ACC112 (cell line): ENCODE measurements around the gene ZNF254.
A peak's percentile ranks its signal among the peaks of the same experiment; 100 is the strongest.
"Not testable (repeated sequence)": the region's sequence is repeated elsewhere in the genome, so short reads cannot be mapped to it uniquely, and the experiment has no call there.

Experiments
- H2AFZ ChIP-seq: fragments of 200-600 bp; sonication (generic); one replicate; pipeline ENCODE4 v1.6.0; 2017; ENCODE audit warnings: antibody characterized with exemption, low read length; ENCODE audit not compliant: unreplicated experiment
- H3K27ac ChIP-seq: fragments of 200-600 bp; sonication (generic); 2 replicates; pipeline ENCODE4 v1.5.1; 2014; ENCODE audit warnings: low read depth, mild to moderate bottlenecking, antibody characterized with exemption, low read length, moderate library complexity
- H3K27me3 ChIP-seq: fragments of 200-600 bp; sonication (generic); 2 replicates; pipeline ENCODE4 v1.6.1; 2014; ENCODE audit warnings: mild to moderate bottlenecking, antibody characterized with exemption, low read length, moderate library complexity, mixed read lengths; ENCODE audit not compliant: insufficient read depth
- H3K36me3 ChIP-seq: fragments of 200-600 bp; sonication (generic); 2 replicates; pipeline ENCODE4 v1.6.1; 2016; ENCODE audit warnings: mild to moderate bottlenecking, antibody characterized with exemption, low read length, moderate library complexity, mixed read lengths; ENCODE audit not compliant: insufficient read depth
- H3K4me1 ChIP-seq: fragments of 200-600 bp; sonication (generic); one replicate; pipeline ENCODE4 v1.6.1; 2016; ENCODE audit warnings: low read length, mixed read lengths; ENCODE audit not compliant: insufficient read depth, unreplicated experiment, control insufficient read depth
- H3K4me3 ChIP-seq: fragments of 200-600 bp; sonication (generic); 2 replicates; pipeline ENCODE4 v1.5.1; 2014; ENCODE audit warnings: mild to moderate bottlenecking, low read depth, low read length
- H3K79me2 ChIP-seq: fragments of 200-600 bp; sonication (generic); one replicate; pipeline ENCODE4 v1.6.0; 2016; ENCODE audit warnings: low read length; ENCODE audit not compliant: control insufficient read depth, unreplicated experiment, insufficient read depth

Gene ZNF254

DNA sequence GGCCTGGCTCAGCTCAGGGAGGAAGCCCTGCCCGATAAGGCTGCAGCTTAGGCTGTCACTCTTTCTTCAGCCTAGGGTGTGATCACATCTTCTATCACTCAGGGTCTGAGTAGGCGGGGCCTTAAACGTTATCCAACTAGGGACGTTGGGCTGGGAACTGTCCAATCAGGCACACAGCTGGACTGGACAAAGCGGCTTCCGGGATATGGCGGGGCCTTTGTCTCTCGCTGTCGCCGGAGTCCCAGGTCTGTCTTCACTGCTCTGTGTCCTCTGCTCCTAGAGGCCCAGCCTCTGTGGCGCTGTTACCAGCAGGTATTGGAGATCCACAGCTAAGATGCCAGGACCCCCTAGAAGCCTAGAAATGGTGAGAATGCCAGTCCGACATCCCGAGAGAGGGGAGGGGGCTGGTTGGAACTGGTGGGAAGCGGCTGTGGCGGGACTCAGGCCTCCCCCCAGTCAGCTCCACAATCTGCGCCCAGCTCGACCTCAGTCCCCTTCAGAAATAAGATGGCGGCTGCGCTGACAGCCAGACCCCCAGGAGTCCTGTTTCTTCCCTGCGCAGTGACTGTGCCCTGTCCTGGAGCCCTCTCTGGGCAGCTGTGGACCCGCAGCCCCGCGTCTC lies at the start of gene ZNF254:
Gene ZNF254 (plus strand): TSS at position 214 of the 622 bp plus-strand sequence. CDS start 121 bp downstream, at position 335.
- H3K4me1 ChIP-seq, result no peaks in the 10 kb centered on the region
- peak within 1 kb of the TSS; percentile 75 for H2AFZ ChIP-seq
- H3K27me3 ChIP-seq, result no peaks in the 10 kb centered on the region
- peak within 1 kb of the TSS; percentile 94 for H3K4me3 ChIP-seq
- H3K79me2 ChIP-seq, result peaks cover 28% of the 10 kb centered on the region
- H3K36me3 ChIP-seq, result no peaks in the 10 kb centered on the region
- H3K27ac ChIP-seq, result peak within 1 kb of the TSS; percentile 85

DNA sequence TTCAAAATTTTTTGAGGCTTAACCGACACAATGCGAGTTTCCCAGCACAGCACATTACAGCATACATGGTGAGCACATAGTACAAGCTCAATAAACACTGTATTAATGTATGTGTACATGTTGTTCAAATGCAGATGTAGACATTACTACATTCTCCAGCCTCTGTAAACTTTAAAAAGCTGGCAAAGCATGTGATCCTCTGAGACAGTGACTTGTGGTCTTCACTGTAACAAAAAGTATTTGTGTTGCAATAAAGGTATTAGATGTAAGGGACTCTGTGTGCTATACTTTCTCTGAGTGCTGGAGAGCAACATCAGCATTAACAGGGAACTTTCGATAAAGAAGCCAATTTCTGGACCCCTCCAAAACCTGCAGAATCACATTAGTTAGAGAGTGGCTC lies 46.4 kb upstream of the ZNF254 start:
- Histone ChIP-seq H3K36me3 (peaks cover 15% of the 10 kb centered on the region; the same call in 1 of the 2 replicates), H3K27ac (no peak overlapping the region), H3K27me3 (no peaks in the 10 kb centered on the region), H3K4me3 (no peak overlapping the region), H3K79me2 (peaks cover 47% of the 10 kb centered on the region), H3K4me1 (no peaks in the 10 kb centered on the region), H2AFZ (no peak overlapping the region)

DNA sequence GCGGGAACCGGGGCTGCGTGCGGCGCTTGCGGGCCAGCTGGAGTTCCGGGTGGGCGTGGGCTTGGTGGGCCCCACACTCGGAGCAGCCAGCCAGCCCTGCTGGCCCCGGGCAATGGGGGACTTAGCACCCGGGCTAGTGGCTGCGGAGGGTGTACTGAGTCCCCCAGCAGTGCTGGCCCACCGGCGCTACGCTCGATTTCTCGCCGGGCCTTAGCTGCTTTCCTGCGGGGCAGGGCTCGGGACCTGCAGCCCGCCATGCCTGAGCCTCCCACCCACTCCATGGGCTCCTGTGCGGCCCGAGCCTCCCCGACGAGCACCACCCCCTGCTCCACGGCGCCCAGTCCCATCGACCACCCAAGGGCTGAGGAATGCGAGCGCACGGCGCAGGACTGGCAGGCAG lies 45.7 kb upstream of the ZNF254 start:
- H3K27ac ChIP-seq, H3K4me1 ChIP-seq, H2AFZ ChIP-seq, H3K27me3 ChIP-seq, H3K4me3 ChIP-seq: not testable (repeated sequence)
- peaks cover 15% of the 10 kb centered on the region; the same call in 1 of the 2 replicates for H3K36me3 ChIP-seq
- H3K79me2 ChIP-seq, result peaks cover 40% of the 10 kb centered on the region

DNA sequence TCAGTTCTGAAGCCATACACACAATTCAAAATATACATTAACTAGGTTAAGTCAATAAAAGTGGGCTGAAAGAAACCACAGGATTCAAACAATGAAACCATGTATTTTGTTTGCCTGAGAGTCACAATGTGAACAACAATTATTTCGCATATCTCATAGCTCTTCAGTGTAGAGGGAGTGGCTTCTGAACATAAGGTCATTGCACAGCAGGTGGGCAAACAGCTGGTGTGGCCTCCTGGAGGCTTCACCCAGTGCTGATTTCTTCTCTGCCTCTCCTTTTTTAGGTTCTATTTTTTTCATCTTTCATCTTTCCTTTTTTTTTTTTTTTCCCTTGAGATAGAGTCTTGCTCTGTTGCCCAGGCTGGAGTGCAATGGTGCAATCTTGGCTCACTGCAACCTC lies 40.4 kb upstream of the ZNF254 start:
- Histone ChIP-seq H2AFZ (no peak overlapping the region), H3K27ac (no peak overlapping the region), H3K36me3 (peaks cover 12% of the 10 kb centered on the region; the same call in 1 of the 2 replicates), H3K27me3 (no peaks in the 10 kb centered on the region), H3K4me3 (no peak overlapping the region), H3K4me1 (no peaks in the 10 kb centered on the region), H3K79me2 (no peaks in the 10 kb centered on the region)

DNA sequence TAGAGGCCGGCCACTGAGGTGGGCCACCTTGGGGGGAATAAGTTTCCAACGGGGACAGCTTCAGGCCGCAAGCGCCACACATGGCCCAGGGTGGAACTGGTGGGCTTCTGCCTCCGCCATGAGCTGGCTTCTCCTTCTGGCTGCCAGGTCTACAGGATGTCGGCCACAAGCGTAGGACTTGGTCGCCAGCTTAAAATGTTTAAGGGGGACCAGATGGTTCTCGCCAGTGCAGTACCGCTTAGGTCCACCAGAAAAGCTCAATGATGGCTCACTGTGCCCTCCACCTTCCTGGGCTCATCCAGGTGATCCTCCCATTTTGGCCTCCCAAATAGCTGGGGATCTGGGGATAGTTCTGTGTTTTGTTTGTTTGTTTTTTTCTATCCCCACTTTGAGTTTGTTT lies 38.7 kb upstream of the ZNF254 start:
- H3K79me2 ChIP-seq, result no peaks in the 10 kb centered on the region
- H3K27ac ChIP-seq, result no peak overlapping the region
- H3K27me3 ChIP-seq, result no peaks in the 10 kb centered on the region
- H3K4me3 ChIP-seq, result no peak overlapping the region
- H2AFZ ChIP-seq, result no peak overlapping the region
- H3K36me3 ChIP-seq, result peaks cover 15% of the 10 kb centered on the region
- H3K4me1 ChIP-seq, result peaks cover 12% of the 10 kb centered on the region

DNA sequence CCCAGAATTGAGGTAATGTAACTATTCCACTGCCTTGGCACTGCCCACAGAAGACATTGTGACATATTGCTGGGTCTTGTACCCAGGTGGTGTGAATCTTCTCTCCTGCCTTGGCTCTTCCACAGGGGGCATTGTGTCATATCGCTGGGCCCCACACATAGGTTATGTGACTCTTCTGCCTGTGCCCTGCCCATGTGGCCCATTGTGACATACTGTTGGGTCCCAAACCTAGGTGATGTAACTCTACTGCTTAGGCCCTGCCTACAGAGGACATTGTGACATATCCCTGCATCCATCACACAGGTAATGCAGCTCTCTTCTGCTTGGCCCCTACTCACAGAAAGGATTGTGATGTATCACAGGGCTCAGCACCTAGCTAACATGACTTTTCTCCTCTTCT lies 37.5 kb upstream of the ZNF254 start:
- Histone ChIP-seq H3K36me3 (peaks cover 15% of the 10 kb centered on the region), H3K27ac (no peak overlapping the region), H2AFZ (no peak overlapping the region), H3K79me2 (no peaks in the 10 kb centered on the region), H3K4me3 (no peak overlapping the region), H3K4me1 (peaks cover 24% of the 10 kb centered on the region), H3K27me3 (no peaks in the 10 kb centered on the region)

DNA sequence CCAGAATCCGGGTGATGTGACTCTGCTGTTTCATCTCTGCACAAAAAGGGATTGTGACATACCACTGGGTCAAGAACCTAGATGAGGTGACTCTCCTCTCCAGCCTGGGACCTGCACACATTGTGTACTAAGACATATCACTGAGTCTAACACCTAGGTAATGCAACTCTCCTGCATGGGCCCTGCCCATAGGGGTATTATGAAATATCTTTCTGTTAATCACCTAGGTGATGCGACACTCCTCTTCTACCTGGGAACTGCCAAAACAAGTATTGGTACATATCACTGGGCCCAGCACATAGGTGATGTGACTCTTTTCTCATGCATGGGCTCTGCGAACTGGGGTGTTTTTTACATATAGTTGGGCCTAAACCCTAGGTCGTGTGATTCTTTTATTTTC lies 35.5 kb upstream of the ZNF254 start:
- H3K36me3 ChIP-seq, result peaks cover 15% of the 10 kb centered on the region
- no peaks in the 10 kb centered on the region for H3K79me2 ChIP-seq
- H2AFZ ChIP-seq, result no peak overlapping the region
- H3K4me3 ChIP-seq, result no peak overlapping the region
- H3K27me3 ChIP-seq, result no peaks in the 10 kb centered on the region
- peaks cover 24% of the 10 kb centered on the region for H3K4me1 ChIP-seq
- no peak overlapping the region for H3K27ac ChIP-seq

DNA sequence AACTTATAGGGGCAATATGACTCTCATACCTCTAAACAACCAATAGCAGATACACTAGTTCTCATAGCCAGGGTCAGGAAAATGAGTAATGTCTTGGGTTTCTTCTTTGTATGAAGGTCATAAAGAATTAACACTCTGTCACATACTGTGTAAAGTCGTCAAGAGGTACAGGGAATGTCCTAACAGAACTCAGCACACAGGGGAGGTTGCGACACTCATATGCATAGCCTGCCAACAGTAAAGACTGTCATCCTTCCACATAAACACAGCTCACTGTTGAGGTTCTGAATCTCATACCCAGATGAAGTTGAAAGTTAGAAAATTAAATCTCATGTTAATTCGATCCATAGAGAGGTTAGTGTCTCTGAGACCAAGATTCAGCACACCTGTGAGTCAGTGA lies 34.2 kb upstream of the ZNF254 start:
- Histone ChIP-seq H3K27ac (peak overlapping the region; percentile 81; the same call in 1 of the 2 replicates), H3K4me3 (no peak overlapping the region), H2AFZ (no peak overlapping the region), H3K27me3 (no peaks in the 10 kb centered on the region), H3K36me3 (peaks cover 22% of the 10 kb centered on the region), H3K4me1 (peaks cover 24% of the 10 kb centered on the region), H3K79me2 (no peaks in the 10 kb centered on the region)

DNA sequence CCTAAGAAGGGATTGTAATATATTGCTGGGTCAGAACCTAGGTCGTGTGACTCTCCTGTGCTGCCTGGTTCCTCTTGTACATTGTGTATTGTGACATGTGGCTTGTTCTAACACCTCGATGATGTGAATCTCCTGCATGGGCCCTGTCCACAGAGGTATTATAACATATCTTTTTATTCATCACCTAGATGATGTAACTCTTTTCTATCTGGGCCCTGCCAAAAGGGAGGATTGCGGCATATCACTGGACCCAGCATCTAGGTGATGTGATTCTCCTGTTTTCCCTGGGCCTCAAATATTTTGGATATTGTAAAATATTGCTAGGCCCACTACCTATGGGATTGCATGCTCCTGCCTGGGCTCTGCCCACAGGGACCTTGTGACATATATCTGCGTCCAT lies 33.4 kb upstream of the ZNF254 start:
- Histone ChIP-seq H3K27me3 (no peaks in the 10 kb centered on the region), H3K27ac (peak overlapping the region; percentile 81), H2AFZ (no peak overlapping the region), H3K4me3 (no peak overlapping the region), H3K4me1 (peaks cover 24% of the 10 kb centered on the region), H3K36me3 (peaks cover 19% of the 10 kb centered on the region), H3K79me2 (no peaks in the 10 kb centered on the region)

DNA sequence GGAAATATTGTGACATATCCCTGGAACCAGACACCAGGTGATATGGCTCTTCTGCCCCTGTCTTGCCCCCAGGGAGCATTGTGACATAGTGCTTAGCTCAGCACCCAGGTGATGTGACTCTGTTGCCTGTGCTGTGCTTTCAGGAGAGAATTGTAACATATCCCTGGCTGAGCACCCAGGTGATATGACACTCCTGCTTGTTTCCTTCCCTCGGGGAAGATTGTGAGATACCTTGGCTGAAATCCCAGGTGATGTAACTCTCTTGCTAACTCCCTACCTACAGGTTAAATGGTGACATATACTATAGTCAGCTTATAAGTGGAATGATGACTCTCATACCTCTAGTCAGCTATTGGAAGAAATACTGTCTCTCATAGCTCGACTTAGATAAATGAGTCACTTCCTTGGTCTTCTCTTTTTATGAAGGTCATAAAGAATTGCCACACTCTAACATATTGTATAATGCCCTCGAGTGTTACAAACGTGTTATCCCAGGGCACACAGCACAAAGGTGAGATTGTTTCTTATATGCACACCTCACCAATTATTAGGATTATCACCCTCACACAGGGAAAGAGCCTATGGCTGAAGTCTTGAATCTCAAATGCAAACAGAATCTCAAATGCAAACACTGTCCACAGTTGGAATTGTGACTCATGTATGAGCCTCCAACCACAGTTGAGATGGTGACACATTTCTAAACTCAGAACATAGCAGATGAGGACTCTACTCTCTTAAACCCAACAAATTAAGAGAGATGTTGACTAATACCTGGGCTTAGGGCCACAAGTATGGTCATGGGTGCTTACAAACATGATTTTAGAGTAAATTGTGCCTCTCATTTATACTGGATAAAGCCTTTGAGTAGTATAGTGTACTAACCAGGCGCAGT lies 32.7 kb upstream of the ZNF254 start:
- Histone ChIP-seq H2AFZ (no peak overlapping the region), H3K27ac (peak overlapping the region; percentile 81), H3K4me1 (peaks cover 24% of the 10 kb centered on the region), H3K4me3 (no peak overlapping the region), H3K79me2 (no peaks in the 10 kb centered on the region), H3K27me3 (no peaks in the 10 kb centered on the region), H3K36me3 (peaks cover 16% of the 10 kb centered on the region)

DNA sequence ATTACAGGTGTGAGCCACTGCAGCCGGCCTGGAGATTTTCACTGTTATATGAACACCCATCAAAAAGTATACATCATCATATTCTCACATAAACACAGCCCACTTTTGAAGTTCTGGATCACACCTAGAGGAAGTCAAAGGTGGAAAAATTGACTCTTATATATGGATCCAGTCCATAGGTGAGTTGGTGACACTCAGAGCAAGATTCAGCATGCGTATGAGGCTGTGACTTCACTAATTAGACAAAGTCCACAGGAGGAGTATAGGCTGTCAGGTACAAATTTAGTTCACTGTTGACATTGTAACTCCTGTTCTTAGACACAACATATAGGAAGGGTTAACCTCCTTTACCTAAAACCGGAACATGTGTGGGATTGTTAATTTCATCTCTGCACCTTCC lies 31.4 kb upstream of the ZNF254 start:
- Histone ChIP-seq H3K36me3 (peaks cover 14% of the 10 kb centered on the region), H3K79me2 (no peaks in the 10 kb centered on the region), H3K27ac (no peak overlapping the region), H2AFZ (no peak overlapping the region), H3K4me1 (peaks cover 24% of the 10 kb centered on the region), H3K4me3 (no peak overlapping the region), H3K27me3 (no peaks in the 10 kb centered on the region)
